GM19328 (cell line): ENCODE measurements around the gene UNKL.

Experiments used
- ATAC-seq: cut with Tn5 transposase; IDR thresholded peaks from one replicate; pipeline ENCODE4 v1.9.1; 2021; ENCODE audit warnings: mild to moderate bottlenecking, moderate library complexity; ENCODE audit not compliant: unreplicated experiment

Gene UNKL

GRCh38 chr16:1355591-1355990 is 58.9 kb downstream of the UNKL start:
- ATAC-seq, result no peak

- ATAC-seq, result no peak
These were observed 59.5 kb downstream of the UNKL start for GRCh38 chr16:1354815-1355540.

GRCh38 chr16:1351582-1352362 is 62.7 kb downstream of the UNKL start, which contains the start of the genes GNPTG and TSR3:
Gene GNPTG (plus strand): TSS chr16:1351931. CDS start chr16:1351966, 35 bp downstream.
Gene TSR3 (minus strand): TSS chr16:1351878. CDS start chr16:1351804, 74 bp downstream.
- ATAC-seq, result peak; percentile 68

GRCh38 chr16:1351215-1351581 is 63.3 kb downstream of the UNKL start:
- no peak for ATAC-seq

- ATAC-seq, result no peak
These were observed 63.8 kb downstream of the UNKL start for GRCh38 chr16:1350691-1351090.

DNA sequence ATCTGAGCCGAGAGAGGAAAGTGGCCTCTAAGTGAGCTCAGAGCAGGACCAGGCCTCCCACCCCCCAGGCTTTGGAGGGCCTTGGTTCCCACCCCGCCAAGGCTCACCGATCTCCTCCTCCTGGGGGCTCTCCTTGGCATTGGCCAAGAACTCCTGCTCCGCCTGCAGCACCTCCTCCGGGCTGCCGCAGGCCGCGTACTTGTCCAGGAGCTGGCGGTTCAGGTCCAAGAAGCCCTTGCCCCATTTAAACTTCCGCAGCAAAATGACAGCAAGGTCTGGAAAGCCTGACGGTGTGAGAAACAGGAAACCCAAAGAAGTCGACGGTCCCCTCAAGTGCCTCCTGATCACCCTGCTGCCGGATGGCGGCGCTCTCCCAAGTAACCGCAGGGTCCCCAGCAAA is 64.6 kb downstream of the UNKL start:
- no peak for ATAC-seq

- no peak for ATAC-seq
These were observed 65.2 kb downstream of the UNKL start for GRCh38 chr16:1349351-1349750.

- ATAC-seq, result no peak
These were observed 65.6 kb downstream of the UNKL start for GRCh38 chr16:1348926-1349325.

DNA sequence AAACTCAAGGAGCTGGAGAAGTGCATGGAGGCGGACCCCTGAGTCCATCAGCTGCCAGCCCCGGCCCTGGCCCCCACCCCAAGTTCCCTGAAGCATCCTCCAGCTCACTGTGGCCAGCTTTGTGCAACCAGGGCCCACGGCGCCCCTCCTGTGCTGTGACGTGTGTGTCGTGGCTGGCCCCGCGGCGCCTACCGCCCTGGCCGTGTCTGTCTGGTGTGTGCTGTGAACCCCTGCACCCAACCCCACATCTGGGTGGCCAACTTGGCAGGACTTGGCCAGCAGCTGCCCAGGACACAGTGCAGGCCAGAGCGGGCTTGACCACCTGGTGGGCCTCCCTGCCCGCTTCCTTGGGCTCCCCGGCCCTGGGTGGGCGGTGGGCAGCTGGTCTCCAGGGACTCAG is 66.1 kb downstream of the UNKL start:
- no peak for ATAC-seq

GRCh38 chr16:1347962-1348361 is 66.5 kb downstream of the UNKL start:
- no peak for ATAC-seq

DNA sequence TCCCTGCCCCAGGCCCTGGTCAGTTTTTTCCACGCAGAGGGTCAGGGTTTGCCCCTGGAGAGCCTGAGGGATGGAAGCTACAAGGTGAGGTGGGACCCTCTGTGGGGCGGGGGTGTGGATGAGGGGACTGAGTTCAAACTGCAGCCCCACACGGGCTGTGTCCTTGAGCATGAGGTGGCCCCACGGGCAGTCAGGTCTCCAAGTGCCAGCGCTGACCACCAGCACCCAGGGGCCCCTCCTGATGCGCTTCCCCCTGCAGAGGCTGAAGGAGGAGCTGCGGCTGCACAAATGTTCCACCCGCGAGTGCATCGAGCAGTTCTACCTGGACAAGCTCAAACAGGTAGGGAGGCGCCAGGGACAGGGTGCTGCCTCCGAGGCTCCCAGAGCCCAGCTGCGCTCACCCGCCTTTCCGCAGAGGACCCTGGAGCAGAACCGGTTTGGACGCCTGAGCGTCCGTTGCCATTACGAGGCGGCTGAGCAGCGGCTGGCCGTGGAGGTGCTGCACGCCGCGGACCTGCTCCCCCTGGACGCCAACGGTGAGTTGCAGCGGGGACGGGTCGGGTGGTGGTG is 67.1 kb downstream of the UNKL start:
- ATAC-seq, result no peak

- ATAC-seq, result no peak
These were observed 67.8 kb downstream of the UNKL start for GRCh38 chr16:1346422-1347285.

DNA sequence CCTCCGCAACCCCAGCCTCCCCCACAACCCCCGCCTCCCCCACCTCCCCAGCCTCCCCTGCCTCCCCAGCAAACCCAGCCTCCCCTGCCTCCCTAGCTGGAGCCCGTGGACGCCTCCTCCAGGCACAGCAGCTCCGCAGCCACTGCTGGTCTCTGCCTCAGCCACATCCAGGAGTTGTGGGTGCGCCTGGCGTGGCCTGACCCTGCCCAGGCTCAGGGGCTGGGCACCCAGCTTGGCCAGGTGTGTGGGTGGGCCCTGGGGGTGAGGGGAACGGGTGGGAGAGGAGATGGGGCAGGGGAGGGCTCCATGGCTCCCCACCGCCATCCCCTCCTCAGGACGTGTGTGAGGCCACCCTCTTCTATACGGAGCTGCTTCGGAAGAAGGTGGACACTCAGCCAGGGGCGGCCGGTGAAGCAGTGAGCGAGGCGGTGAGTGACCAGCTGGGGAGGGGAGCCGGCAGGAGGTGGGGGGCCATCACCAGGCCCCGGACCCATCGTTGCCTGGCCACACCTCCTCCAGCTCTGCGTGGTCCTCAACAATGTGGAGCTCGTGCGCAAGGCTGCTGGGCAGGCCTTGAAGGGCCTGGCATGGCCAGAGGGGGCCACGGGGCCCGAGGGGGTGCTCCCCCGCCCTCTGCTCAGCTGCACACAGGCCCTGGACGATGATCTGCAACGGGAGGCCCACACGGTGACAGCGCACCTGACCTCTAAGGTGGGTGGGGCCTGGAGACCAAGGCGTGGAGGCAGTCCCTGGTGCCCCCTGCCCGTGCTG is 68.7 kb downstream of the UNKL start:
- no peak for ATAC-seq

DNA sequence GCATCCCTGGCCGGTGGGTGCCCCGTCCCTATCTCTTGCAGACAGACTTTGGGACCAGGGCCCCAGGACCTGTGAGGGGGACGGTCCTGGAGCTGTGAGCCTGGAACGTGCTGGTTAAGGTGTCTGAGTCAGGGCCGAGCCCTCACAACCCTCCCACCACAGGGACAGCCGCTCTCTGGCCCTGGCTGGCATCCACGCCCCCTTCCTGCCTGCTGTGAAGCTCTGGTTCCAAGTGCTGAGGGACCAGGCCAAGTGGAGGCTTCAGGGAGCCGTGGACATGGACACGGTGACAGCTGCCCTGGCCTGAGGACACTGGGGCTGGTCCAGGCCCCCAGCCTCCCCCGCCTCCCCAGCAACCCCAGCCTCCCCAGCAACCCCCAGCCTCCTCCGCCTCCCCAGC is 69.4 kb downstream of the UNKL start:
- ATAC-seq, result no peak

DNA sequence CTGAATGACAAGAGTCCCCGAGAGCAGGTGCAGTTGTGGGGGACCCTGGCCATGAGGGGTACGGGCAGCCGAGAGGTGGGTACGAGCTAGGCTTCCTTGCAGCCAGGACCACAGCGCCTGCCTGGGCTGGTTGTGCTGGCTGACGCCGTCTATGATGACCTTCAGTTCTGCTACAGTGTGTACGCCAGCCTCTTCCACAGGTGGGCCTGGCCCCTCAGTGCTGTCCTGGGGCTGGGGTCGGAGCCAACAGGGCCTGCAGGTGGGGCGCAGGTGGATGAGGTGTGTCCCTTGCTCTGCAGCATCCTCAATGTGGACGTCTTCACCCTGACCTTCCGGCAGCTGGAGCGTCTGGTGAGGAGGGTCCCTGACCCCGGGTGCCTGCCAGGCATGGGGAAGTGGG is 70.0 kb downstream of the UNKL start:
- no peak for ATAC-seq

GRCh38 chr16:1343428-1344242 is 70.9 kb downstream of the UNKL start:
- no peak for ATAC-seq

- ATAC-seq, result peak; percentile 92
These were observed 71.7 kb downstream of the UNKL start for GRCh38 chr16:1342526-1343427.
